Islet precursor cell (in vitro differentiated cells): ENCODE measurements around the gene C16orf54.
"Not testable (repeated sequence)": the region's sequence is repeated elsewhere in the genome, so short reads cannot be mapped to it uniquely, and the experiment has no call there.

Experiments
- DNase-seq: peaks from one replicate; pipeline ENCODE4 v3.0.0-alpha.2; 2018

C16orf54 gene

DNA sequence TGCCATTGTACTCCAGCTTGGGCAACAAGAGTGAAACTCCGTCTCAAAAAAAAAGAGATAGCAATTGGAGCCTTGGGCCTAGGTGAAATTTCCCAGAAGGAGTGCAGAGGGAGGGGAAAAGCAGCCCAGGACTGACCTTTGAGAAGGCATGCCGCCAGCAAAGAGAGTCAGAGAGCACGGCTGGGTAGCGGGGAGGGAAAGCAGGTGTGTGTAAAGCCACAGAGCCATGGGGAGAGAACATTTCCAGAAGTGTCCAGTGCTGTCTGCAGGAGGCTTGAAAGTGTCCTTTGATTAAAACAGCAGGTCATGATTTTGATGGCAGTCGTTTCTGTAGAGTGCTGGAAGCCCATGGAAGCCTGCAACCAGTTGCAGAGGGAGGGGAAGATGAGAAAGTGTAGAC is 8.1 kb downstream of the C16orf54 start:
- no peak for DNase-seq

- DNase-seq, result no peak
Observed at GRCh38 chr16:29736764-29737163, 9.0 kb downstream of the C16orf54 start.

DNA sequence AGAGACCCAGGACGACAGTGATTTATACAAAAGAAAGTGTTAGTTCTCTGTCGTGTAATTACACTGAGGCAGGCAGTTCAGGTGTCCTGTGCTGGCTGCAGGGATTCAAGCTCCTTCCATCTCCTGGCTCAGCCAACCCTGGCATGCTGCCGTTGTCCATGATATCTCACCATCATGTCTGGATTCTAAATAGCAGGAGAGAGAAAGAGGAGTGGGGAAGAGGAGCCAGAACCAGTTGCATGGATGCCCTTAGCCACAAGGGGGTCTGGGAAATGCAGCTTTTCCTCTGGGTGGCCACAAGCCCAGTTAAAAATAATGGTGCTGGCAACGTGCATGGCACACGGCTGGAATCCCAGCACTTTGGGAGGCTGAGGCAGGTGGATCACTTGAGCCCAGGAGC is 9.7 kb downstream of the C16orf54 start:
- DNase-seq, result no peak

DNA sequence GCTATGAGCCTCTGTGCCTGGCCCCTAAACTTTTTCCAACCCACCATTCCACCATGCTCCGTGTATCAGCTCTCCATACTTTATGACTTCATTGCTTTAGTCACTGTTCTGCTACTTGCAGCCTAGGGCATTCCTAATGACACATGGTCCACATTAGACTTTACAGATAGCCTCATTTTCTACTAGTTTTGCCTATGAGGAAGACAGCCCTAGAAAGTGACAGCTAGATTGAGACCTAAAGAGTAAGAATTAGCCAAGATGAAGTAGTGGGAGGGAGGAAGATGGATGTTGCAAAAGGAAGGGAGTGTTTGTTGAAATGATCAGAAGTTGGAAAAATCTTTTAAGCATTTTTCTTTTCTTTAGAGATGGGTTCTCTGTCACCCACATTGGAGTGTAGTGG is 11.0 kb downstream of the C16orf54 start:
- no peak for DNase-seq

- not testable (repeated sequence) for DNase-seq
Observed at GRCh38 chr16:29731768-29732601, 13.8 kb downstream of the C16orf54 start.

GRCh38 chr16:29730649-29731048 is 15.1 kb downstream of the C16orf54 start:
- DNase-seq, result no peak

DNA sequence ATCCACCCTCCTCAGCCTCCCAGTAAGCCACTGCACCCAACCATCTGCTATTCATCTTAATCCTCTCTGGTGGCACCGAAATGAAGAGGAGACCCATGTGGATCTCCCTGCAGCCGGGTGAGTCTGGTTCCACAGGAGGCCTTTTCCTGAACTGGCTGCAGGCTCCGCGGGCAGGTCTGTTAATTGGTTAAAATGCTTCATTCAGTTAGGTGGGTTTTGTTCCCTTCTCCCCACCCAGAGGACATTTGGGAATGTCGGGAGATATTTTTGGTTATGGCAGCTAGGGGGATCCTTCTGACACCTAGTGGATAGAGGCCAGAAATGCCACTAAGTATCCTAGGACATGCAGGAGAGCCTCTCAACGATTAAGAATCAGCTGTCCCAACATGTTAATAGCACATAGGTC is 16.7 kb downstream of the C16orf54 start:
- DNase-seq, result no peak

- no peak for DNase-seq
Observed at GRCh38 chr16:29727452-29727851, 18.3 kb downstream of the C16orf54 start.

GRCh38 chr16:29726845-29727377 is 18.9 kb downstream of the C16orf54 start:
- no peak for DNase-seq

GRCh38 chr16:29721167-29721879 is 24.5 kb downstream of the C16orf54 start:
- DNase-seq, result peak; percentile 91

GRCh38 chr16:29720703-29721102 is 25.1 kb downstream of the C16orf54 start:
- DNase-seq, result no peak

DNA sequence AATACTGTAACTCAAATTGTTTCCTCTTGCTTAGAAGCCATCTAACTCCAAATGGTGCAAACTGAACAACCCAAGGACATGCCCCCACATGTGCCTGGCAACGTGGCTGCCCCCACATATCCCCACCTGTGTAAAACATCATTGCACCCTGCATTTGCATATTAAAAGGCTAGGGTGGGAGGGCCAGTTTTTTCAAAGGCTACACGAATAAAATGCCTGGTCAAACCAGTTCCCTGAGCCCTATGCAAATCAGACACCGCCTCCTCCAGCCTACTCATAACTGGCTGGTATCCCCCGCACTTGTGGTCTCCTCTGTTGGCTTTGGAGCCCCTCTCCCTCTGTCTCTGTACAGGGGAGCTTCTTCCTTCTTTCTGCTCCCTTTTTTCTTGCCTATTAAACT is 26.7 kb downstream of the C16orf54 start:
- DNase-seq, result no peak

- no peak for DNase-seq
Observed at GRCh38 chr16:29717113-29717512, 28.7 kb downstream of the C16orf54 start.

- DNase-seq, result no peak
Observed at GRCh38 chr16:29714972-29715371, 30.8 kb downstream of the C16orf54 start.

DNA sequence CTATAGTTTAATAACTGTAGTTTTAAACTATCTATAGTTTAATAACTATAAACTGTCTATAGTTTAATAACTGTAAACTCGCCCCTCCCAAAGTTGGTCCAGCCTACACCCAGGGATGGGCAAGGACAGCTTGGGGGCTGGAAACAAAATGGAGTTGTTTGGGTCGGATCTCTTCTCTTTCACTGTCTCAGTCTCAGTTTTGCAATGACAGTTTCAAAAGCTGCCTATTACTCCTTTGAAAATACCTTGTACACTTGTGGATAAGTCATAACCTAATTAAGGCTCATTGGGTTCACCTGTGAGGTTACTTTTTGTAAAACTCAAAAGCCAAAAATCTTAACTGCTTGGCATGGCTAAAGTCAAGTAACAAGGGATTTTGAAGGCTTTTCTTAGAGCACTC is 31.4 kb downstream of the C16orf54 start:
- DNase-seq, result no peak

DNA sequence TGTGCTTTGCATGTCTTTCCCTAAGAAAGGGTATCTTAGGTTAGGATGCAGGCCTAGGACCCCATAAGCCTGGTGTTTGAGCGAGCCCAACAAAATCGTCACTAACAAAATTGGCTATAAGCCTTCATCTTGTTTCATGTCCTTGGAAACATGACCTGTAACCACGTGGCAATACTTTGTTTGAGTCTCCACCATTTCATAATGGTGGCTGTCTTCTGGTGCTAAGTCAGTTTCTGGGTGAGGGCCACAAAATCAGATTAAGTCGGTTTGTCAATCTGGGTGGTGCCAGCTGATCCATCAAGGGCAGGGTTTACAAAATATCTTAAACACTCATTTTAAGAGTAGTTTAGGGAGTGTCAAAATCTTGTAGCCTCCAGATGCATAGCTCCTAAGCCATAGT is 33.0 kb downstream of the C16orf54 start:
- no peak for DNase-seq

DNA sequence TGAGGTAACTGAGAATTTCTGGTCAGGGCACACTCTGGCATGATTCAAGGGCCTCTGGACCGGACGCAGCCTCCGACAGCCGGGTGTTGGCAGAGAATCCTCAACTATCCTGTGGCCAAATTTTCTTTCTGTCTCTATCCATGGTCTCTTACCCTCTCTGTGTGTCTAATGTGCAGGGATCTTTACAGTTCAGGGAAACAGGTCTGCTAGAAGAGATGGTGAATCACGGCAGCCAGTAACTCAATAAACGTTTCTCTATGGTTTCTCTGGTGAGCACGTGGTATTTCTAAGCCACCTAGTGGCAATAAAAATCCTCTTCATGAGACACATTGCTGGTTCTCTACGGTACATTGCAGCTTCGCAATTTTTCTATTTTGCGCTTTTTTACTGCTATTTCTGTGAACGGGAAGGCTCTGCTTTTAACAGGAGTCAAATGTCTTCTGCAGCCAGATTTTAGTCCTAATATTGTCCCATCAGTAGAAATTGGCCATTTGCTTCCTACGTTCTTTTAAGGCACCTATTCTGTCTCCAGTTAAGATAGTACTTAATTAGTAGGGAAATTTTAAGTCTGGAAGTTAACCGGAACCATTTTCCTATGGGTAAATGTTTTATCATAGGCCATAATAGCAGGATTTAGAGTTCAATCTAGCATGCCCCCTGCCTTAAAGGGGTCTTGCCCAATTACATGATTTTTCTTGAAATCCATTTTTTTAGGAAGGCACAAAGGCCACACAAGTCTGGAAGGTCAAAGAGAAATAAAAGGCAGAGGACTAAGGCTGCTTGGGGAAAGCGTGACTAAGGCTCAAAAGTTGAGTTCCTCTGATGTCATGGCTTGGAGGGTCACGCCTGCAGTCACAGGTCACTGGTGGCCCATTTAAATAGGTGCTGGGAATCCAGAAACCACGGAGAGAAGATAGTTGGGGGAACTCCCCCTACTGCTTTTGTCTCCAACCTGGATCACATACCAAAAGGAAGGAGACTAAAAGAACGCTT is 35.3 kb downstream of the C16orf54 start:
- peak; percentile 66 for DNase-seq

DNA sequence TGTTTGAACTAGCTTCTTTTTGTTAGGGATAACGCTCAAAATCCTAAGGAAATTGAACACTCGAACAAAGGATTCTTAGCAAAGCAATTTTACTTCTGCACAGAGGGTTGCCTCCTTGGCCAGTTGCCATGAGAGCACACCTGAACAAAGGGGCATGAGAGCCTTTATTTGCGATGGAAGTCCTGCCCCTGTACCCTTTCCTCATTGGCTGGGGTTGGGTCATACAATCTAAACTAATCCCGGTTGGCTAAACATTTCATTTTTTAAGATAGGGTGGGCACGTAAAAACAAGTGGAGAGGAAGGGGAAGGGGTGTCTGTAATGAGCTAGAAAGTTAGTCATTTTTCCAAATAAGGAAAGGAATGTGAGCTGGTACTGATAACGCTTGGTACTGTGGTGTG is 36.1 kb downstream of the C16orf54 start:
- DNase-seq, result not testable (repeated sequence)

GRCh38 chr16:29708917-29709600 is 36.7 kb downstream of the C16orf54 start:
- DNase-seq, result no peak

- not testable (repeated sequence) for DNase-seq
Observed at GRCh38 chr16:29707160-29707559, 38.6 kb downstream of the C16orf54 start.

DNA sequence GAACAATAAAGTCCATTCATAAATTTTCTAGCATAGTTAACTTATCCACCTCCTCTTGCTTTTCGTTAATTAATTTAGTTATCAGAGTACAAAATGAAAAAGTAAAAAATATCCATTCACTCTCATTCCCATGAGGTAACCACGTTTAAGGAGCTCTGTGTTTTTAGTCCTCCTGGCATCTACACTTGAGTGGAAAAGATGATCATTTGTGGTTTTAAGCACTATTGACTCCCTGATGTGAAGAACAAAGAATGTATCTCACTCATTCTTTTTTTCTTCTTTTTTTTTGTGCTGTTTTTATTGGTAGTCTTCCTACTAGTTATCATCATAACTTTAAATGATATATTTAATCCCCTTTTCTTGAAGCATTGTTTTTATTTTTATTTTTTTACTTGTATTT is 40.8 kb downstream of the C16orf54 start:
- DNase-seq, result no peak

GRCh38 chr16:29702269-29702668 is 43.5 kb downstream of the C16orf54 start:
- no peak for DNase-seq
